Right renal pelvis (tissue), 4 donors: Measurements from ENCODE around the gene CCP110. TPM values are rescaled to one million over a fixed set of nuclear protein-coding genes. Genes with fewer than 3 reads are reported as not detected.

Experiments
- DNase-seq, 4 donors: peaks; one replicate each; pipeline ENCODE4 v3.0.0-alpha.2; 2013; ENCODE audit warnings: low read depth in 4 of 4, low spot score in 3 of 4, missing footprints in 1 of 4
- polyA plus RNA-seq, 4 donors: library from polyadenylated mRNA; unstranded; fragments of 120-200 nt; gene quantifications; one replicate each; pipeline ENCODE4 v1.2.1, GENCODE V29; 2013; ENCODE audit not compliant: insufficient read length in 4 of 4

CCP110 gene, protein sequence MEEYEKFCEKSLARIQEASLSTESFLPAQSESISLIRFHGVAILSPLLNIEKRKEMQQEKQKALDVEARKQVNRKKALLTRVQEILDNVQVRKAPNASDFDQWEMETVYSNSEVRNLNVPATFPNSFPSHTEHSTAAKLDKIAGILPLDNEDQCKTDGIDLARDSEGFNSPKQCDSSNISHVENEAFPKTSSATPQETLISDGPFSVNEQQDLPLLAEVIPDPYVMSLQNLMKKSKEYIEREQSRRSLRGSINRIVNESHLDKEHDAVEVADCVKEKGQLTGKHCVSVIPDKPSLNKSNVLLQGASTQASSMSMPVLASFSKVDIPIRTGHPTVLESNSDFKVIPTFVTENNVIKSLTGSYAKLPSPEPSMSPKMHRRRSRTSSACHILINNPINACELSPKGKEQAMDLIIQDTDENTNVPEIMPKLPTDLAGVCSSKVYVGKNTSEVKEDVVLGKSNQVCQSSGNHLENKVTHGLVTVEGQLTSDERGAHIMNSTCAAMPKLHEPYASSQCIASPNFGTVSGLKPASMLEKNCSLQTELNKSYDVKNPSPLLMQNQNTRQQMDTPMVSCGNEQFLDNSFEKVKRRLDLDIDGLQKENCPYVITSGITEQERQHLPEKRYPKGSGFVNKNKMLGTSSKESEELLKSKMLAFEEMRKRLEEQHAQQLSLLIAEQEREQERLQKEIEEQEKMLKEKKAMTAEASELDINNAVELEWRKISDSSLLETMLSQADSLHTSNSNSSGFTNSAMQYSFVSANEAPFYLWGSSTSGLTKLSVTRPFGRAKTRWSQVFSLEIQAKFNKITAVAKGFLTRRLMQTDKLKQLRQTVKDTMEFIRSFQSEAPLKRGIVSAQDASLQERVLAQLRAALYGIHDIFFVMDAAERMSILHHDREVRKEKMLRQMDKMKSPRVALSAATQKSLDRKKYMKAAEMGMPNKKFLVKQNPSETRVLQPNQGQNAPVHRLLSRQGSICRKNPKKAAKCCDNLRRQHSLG
- polyA plus RNA-seq, result 10 to 100 TPM; 21.4 to 28.2 (median 25.7) TPM

DNA sequence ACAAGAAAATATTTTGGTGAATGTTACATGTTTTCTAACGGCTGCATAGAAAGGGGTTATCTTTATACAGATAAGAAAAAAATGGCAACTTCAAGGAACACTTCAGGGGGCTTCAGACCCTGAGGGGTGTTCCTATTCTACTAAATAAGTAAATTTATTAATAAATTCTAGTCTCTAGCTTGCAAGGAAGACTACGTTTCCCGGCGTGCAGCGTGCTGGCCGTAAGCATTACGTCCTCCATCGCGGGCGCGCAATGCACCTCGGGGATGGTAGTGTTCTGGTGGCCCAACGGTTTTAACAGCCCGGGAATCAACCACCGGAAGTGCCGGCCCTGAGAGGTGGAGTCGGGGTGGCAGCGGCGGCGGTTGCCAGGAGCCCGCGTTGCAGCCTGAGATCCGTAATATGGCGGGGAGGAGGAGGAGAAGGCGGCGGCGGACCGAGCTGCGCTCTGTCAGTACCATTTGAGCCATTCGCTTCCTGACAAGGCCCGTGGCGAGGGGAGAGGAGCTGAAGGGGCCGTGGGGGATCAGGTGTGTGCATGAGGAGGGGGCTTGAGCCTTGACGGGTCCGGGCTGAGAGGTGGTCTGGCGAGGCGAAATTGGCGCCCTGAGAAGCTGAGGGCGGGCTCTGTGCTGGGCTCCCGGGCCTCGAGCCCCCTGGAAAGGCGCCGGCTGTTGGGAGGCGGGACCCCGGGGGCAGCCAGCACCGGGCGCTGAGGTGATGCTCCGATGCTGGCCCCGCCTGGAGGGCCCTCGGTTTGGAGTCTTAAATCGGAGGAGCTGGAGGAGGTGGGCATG lies at the start of gene CCP110:
TSS of gene CCP110 (plus strand) at position 384 of the 797 bp plus-strand sequence. CDS start 3,940 bp downstream, outside the sequence.
- DNase-seq, result peak; percentile 81 to 92 (median 90)

DNA sequence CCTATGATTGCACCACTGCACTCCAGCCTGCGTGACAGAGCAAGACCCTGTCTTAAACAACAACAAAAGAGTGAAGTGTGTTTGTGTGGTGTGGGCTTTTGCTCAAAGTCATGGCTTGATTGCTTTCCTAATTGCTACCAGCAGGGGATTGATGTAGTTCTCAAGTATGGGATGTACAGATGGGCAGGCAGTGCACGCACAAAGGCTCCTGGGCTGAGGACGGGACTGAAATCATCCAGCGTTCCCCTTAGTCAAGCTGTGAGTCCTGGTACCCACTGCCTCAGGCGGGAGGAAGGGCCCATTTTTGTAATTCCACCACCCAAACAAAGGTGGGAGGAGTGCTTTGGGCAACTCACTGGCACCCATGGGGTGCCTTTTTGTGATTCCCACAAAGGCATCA lies 49.1 kb upstream of the CCP110 start:
- DNase-seq, result no peak

DNA sequence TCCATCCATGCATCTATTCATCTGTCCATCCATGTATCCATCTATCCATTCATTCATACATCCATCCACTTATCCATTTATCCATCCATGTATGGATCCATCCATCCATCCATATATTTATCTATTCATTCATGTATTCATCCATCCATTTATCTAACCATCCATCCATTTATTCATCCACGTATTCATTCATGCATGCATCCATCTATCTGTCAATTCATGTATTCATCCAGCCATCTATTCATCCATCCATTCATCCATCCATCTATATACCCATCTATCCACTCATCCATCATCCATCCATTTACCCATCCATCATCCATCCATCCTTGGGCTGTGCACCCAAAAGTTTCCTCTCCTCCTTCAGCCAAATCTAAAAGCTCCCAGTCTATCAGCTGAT lies 45.2 kb upstream of the CCP110 start:
- DNase-seq, result no peak

DNA sequence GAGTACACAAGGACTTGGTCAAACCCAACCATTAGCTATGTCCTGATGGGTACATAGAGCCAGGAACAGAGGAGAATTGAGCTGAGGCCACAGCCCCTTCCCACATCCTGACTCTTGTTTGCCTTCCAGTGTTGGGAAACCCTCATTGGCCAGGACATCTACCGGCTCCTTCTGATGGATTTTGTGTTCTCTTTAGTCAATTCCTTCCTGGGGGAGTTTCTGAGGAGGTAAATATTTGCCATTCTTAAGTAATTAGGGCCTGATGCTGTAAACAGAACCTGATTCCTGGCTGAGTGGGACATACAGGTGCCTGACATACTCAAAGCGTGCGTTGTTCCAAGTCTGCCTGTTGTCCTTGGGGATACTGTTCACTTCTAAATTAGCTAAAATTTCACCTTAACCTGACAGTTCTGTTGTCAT lies 44.4 kb upstream of the CCP110 start:
- no peak for DNase-seq

DNA sequence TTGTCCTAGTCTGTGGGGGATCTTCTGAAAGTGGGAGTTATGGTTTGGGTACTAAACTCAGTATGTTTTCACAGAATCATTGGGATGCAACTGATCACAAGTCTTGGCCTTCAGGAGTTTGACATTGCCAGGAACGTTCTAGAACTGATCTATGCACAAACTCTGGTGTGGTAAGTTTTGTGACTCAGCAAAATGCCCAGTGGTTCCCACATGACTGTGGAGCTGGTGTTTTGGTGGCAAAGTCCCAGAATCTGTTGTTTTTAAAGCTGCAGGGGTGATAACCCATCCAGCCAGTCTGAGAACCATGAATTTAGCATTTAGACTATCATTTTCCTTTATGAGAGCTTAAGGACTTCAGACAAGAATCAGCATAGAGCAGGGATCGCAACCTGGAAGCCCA lies 42.4 kb upstream of the CCP110 start:
- no peak for DNase-seq

DNA sequence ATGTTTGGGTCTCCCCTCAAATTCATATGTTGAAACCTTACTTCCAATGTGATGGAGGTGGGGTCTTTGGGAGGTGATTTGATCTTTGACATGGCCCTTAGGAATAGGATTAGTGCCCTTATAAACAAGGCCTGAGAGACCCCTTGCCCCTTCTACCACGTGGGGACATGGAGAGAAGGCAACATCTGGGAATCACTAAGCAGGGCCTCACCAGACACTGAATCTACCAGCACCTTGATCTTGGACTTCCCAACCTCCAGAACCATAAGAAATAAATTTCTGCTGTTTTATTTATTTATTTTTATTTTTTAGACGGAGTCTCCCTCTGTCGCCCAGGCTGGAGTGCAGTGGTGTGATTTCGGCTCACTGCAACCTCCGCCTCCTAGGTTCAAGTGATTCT lies 42.0 kb upstream of the CCP110 start:
- no peak for DNase-seq

DNA sequence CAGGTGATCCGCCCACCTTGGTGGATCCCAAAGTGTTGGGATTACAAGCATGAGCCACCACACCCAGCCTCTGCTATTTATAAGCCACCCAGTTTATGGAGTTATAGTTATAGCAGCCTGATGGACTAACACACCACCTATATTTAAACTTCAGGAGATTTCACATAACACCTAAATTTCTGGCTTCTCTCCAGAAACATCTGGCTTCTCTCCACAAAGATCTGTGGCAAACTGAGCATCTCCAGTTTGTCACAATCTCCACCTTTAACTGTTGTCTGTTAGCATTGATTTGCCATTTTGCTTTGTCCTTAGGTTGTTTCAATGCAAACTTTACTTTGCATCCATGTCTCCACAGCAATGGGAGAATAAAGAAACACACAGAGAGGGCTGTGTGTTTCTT lies 41.5 kb upstream of the CCP110 start:
- DNase-seq, result no peak

DNA sequence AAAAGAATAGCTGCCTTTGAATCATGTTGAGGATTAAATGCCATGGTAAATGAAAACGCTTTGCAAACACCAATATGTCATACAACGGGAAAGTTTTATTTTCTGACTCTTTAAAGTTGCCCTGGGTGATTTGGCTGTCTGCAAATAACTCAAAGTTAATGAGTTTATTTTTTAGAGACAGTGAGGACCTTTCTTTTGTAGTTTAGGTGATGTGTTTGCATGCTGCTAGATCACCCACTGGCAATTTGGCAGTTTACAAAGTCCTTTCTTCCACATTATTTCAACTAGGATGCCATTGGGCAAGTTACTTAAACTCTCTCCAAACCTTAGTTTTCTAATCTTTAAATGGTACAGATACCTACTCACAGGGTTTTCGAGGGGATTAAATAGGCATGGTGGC lies 39.6 kb upstream of the CCP110 start:
- no peak for DNase-seq

DNA sequence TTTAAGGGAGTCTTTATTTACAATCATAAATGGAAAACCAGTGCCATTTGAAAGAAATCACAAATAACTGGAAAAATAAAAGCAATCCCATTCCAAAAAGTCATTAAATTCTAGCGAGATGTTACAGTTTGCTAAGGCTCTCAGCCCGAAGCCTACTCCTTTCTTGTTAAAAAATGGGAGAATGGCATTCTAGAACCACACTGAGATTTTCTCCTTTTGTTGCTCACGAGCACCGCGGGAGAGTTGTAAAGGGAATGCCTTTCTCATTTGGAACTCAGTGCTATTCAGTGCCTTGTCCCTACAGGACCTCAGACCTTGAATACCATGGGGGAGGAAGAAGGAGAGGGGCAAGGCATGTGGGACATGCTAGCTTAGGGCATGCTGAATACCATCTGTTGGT lies 38.1 kb upstream of the CCP110 start:
- no peak for DNase-seq

DNA sequence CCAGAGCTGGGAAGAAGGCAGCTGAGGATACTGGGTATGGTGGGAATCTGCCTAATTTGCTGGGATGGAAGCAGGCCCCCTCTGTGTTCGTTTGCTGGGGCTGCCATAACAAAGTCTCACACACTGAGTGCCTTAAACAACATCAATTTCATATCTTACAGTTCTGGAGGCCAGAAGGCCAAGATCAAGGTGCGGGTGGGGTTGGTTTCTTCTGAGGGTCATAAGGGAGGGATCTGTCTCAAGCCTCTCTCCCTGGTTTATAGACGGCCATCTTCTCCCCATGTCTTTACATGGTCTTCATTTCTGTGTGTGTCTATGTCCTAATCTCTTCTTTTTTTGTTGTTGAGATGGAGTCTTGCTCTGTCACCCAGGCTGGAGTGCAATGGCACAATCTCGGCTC lies 37.7 kb upstream of the CCP110 start:
- DNase-seq, result no peak

DNA sequence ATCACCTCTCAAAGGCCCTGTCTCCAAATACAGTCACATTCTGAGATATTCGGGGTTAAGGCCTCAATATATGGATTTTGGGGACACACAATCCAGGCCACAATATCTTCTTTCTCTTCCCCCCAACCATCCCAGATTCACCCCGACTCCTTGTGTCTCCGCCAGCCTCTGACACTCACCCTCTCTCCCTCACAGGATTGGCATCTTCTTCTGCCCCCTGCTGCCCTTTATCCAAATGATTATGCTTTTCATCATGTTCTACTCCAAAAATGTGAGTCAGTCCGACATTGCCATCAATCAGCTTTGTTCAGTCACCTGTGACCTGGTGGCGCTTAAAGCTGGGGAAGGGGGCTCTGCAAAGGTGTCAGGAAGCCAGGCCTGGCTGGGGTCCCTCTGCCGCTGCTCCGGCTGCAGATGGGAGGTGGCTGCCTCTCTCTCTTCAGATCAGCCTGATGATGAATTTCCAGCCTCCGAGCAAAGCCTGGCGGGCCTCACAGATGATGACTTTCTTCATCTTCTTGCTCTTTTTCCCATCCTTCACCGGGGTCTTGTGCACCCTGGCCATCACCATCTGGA lies 36.9 kb upstream of the CCP110 start:
- DNase-seq, result no peak

DNA sequence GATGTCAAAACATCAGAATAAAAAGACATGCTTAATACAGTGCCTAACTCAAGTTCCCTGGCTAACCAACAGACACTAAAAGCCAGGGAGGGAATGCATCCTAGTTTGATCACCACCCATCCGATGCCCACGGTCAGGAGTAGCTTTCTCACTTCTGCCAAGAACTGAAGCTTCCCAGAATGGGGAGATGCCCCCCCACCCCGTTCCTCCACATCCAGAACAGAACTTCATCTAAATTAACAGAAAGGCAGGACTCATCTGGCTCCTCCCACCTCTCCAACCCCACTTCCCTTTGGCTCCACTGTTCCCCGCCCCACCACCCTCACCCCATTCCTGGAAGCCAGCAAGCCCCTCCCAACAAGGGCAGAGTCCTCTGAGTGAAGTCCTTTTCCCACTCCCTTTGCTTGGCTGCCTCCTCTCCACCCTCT lies 35.5 kb upstream of the CCP110 start:
- no peak for DNase-seq

DNA sequence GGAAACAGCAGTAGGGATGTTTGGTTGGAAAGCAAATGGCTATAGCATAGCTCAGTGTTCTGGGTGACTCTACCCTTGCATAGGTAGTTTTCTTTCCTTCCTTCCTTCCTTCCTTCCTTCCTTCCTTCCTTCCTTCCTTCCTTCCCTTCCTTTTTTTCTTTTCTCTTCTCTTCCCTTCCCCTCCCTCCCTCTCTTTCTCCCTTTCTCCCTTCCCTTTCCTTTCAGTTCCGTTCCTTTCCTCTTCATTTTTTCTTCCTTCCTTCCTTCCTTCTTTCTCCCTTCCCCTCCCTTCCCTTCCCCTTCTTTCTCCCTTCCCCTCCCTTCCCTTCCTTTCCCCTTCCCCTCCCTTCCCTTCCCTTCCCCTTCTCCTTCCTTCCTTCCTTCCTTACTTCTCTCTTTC lies 33.1 kb upstream of the CCP110 start:
- DNase-seq, result no peak

DNA sequence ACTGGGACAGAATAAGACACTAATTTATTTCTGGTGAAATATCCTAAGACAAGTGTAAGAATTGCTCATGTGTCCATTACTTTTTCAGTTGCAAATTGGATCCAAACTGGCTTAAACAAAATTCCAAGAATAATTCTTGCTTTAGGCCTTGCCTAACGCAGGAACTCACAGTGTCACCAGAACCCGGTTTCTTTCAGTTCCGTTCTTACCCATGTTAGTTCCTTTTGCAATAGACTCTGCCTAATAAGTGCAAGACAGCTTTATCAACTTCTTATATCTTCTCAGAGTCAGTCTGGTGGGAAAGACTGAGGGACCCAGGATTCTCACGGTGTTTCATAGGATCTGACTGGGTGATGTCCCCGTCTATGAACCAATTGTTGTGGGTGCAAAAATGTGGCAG lies 26.6 kb upstream of the CCP110 start:
- no peak for DNase-seq

DNA sequence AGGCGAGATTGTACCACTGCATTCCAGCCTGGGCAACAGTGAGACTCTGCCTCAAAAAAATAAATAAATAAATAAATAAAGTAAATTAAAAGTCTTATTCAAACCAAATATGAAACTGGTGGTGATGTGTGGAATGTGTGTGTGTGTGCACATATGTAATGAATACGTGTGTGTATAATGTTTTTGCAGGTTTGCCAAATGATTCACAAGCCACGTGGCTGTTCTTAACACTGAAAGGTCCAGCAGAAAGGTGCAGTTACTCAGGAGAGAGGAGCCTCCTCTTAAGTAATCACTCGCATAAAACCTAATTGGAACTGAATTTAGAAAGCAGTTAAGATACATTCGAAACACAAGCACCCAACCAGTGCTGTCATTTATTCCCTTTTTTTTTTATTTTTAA lies 24.7 kb upstream of the CCP110 start:
- DNase-seq, result no peak

DNA sequence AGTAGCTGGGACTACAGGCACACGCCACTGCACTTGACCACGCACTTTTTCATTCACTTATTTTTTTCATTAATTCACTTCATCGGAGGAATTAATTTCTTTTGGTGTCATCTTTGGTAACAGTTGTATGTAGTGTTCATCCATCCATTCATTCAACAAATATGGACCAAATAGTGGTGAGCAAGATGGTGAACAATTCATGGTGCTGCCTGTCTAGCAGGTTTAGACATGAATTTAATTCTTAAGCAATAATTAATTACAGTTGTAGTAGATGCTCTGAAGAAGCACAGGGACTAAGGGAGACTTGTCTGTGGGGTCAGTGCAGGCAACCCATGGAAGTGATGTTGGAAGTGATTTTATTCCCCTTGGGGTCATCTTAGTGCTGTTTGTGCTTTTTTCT lies 24.3 kb upstream of the CCP110 start:
- DNase-seq, result no peak

DNA sequence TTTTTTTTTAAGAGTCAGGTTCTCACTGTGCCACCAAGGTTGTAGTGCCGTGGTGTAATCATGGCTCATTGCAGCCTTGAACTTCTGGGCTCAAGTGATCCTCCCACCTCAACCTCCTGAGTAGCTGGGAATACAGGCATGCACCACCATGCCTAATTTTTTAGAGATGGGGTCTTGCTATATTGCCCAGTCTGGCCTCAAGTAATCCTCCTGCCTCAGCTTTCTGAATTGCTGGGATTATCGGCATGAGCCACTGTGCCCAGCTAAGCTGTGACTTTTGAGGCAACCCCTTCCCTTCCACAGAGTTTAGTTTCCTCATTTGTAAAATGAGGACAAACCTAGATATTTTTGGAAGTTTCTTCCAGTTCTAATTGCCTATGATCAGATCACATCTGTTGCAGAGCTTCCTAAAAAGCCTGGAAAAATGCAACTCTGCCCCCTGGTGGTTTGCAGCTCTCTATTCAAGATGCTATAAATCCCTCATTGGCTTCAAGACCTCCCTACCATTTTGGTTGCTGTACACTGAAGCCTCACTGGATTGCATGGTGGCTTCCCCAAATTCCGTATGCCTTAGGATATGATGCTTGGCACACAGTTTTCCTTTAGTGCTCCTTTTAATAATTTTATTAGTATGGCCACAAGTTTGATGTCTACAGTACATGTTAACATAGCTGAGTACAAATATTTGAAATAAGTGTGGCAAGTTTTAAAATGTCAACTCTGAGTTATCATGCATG lies 21.2 kb upstream of the CCP110 start:
- peak in 2 of 4 donors; percentile 35 to 47 for DNase-seq

DNA sequence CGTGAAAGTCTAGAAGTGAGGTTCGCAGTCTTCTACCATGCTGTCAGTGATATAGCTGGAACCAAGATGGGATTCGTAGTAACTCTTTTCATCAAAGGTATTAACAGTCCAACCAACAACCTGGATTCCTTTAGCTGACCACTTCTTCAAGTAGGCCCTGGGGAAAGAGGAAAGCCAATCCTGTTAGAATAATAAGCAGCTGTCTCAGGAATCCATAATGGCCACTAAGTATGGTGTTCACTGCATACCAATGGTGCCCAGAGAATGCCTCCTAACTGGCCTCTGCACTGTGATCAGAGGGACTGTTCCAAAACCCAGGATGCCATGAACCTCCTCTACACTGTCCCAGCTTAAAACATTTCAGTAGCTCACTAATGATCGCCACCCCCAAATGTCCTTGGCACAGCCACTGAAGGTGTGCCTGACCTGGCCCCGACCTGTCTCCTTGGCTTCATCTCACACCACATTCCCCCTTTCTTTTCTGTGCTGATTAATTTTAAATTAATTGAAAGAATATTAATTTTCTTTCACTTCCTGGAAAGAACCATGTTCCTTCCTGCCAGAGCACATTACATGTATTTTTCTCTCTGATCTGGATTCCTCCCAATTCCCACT lies 20.2 kb upstream of the CCP110 start:
- no peak for DNase-seq
